ENCODE results near the gene WNT9A.

WNT9A gene

DNA sequence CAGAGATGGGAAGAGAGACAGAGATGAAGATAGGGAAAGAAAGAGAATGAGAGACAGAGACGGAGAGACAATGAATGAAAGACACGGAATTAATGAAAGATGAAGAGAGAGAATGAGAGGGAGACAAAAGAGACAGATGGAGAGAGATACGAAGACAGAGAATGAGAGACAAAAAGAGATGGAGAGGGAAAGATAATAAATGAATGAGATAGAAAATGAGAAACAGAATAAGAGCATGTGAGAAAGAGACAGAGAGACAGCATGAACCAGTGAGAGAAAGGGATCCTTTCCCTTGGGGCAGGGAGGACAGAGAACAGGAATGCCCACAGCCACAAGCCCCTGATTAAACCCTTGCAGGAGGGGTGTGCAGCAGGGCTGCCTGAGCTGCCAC is 5.3 kb upstream of the WNT9A start:
- DNase-seq: no peak

DNA sequence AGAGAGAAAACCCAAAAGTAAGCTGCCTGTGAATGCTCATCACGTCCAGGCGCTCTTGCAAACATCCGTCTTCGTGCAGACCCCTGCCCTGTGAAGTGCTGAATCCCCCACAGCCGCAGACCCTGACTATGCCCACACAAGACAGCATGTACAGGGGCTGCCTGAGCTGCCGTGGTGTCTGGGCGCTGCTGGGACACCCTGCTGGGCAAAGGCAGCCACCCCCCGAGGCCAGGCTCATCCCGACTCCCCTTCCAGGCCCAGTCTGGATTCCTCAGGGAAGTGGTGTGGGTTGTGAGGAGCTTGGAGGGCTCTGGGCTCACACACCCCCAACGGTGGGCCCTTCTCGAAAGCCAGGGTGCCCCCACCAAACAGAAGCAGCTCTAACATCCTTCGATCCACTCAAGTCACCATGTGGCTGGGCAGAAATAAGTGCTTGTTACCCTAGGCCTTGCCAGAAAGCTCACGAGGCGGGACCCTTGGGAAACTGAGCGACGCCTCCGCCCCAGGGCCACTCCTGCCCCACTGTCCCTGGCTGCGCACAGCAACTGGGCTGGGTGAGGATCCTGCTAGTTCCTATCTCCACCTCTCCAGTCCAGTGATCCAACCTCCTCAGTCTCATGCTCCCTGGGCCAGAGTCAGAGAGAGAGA is 4.8 kb upstream of the WNT9A start:
- DNase-seq: no peak

GRCh38 chr1:227951624-227952373 is 4.1 kb upstream of the WNT9A start:
- no peak for DNase-seq

DNA sequence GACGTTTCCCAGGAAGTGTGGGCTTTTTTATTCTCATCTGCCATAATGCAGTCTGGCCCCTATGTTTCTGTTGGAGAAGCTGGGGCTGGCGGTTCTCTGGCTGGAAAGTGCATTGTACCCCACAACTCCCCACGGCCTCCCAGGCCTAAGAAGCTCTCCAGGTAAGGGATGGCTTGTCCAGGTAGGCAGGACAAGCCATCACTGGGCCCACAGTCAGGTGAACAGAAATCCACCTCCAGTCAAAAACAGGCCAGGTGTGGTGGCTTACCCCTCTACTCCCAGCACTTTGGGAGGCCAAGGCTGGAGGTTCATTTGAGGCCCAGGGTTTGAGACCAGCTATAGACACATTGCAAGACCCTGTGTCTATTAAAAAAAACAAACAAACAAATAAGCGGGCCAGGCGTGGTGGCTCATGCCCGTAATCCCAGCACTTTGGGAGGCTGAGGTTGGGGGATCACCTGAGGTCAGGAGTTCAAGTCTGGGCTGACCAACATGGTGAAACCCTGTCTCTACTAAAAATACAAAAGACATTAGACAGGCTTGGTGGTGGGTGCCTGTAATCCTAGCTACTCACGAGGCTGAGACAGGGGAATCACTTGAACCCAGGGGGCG is 3.1 kb upstream of the WNT9A start:
- no peak for DNase-seq

DNA sequence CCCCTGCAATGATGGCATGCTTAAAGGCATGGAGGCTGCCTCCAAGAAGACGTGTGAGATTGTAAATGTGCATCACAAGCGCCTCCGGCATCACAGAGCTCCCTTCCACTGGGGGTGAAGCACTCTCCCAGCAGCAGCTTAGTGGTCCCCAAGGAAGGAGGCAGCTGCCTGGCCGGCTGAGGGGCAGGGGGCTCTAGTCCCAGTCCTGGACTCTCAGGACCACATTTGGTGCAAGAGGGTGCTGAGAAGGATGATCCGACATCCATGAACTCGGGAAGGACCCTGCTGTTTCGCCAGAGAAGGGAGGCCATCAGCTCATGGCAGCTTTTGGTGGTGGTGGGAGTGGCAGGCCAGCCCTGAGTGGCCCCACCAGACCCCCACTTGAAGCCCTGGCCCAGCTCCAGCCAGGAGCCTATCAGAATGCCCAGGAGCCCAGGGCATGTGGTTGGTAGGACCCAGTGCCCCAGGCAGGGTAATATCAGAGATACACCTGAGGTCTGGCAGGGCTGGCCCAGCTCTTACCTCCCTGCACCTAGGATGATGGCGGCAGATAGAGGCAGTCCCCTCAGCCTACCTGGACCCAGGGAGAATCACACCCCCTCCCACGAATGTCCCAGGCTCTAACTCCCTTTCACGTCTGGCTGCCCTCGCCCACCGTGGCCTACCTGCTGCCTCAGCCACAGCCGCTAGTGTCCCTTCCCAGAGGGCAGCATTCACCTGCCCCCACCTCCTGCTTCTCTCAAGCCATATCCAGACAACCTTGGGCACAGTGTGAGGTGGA is 2.4 kb upstream of the WNT9A start:
- DNase-seq: no peak

DNA sequence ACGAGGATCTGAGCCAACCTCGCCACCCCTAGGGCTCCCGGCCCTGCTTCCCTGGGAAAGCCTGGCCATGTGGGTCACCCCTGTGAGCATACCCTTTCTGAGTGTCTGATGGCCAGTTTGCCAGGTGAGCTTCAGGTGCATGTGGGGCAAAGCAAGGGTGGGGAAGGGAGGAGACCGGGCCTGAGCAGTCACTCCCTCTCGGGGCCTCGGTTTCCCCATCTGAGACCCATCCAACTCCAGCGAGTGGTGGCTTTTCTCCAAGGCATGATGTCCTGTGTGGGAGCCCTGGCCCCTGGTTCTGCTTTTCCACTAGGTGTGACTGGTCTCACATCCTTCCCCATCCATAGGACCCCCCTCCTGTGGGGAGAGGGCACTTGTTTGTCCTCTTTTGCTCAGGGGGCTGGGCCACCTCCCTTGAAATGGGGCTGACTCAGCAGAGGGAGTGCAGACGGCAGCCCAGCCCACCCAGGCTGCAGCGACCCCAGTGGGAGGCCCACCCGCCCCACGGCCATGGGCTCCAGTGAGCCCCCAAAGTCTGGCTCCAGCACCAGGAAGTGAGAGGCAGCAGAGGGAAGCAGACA is 1.7 kb upstream of the WNT9A start:
- DNase-seq: no peak

GRCh38 chr1:227948493-227949260 is 945 bp upstream of the WNT9A start:
- DNase-seq: no peak

GRCh38 chr1:227947386-227947675 is 401 bp downstream of the WNT9A start:
- DNase-seq: no peak

DNA sequence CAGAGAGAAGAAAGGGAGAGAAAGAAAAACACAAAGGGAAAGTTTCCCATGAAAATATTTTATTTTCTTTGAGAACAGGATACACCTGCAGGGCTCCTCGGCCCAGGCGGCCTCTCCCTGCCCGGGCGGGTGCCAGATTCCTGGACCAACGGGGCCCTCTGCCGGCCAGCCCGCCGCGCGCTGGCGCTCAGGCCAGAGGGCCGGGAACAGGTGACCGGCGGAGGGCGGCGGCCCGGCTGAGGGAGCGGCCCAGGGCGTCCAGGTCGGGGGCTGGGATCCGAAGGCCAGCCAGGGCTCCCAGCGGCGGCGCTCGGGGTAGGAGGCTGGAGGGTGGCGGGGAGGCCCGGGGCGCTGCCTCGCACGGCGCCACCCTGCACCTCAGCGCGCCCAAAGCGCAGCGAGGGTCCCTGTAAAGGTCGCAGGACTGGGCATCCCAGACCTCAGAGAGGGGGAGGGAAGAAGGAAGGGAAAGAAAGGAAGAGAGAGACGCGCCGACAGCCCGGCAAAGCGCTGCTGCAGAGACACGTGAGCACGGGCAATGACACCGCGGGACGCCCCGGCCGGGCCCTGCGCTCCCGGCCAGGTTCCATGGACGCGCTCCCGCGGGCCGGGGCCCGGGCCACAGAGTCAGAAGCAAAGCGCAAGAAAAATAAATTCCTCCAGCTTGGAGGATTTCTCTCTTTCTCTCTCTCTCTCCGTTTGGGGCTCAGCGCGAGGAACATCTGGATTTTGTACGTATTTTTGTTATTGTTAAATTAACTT is 927 bp downstream of the WNT9A start:
- DNase-seq: no peak

DNA sequence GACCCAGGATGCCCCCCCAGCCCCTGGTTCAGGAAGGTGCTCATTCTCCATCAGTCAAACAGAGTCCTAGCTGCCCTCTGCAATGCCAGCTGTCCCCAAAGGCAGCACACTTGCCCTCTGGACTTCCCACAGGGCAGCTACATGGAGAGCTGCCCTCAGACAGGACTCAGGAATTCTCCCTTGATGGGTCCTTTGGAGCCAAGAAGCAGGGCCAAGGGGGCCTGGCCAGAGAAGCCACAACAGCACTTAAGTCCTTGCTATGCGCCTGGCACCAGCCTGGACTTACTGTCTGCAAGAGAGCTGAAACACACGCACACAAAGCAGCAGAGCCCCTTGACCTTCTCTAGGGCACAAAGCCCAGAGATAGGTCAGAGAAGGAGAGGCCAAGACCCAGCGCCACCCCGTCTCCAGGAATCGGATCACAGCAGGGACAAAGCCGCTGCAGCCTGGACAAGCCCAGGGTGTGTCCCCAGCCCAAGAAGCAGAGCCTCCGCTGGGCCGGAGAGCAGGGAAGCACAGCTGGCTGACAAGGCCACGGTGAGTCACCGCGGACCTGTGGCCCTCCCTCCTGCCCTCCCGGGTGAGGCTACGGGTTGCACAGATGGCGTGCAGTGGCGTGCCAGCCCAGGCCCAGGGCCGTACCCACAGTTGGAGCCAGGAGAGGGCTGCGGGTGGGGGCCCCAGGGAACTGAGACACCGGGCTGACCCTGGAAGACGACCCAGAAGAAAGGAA is 1.7 kb downstream of the WNT9A start:
- DNase-seq: no peak

DNA sequence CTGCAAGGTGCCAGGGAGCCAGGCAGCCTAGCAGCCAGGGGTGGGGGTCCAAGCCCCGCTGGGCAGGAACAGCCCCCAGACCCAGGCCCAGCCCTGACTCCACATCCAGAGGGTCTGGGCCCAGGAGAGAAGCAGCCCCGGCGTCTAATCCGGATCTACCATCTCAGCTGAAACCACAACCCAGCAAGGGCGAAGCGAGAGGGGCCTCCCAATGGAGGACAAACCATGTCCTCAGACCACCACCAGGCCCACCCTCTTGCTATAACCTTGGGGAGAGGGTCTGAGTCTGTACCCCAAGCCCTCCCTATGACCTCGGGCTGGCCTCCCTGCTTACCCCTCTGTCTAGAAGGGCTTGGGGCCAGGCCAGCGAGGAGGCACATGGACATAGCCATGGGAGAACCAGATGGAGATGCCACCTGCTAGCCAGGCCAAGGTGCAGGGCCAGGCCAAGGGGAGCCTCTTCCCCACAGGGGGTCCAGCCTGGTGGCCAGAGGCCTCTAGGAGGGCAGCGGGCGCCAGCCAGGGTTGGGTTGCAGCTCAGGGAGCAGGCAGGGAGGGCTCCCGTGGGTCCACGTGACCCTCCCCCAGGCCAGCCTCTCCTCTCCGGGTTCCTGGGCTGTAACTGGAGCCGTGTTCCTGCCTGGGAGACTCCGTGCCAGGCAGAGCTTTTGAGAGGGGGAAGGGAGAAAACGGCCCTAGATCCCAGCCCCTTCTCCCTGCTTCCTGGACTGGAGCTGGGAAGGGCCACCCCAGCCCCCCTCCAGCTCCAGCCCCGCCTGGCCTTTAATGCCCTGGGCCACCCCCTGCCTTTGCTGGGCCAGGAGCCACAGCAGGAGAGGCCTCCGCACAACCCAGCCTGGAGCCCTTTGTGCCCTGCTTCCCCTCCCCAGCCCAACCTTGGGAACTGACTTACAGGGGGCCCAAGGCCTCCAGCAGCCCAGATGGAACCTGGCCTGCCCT is 2.5 kb downstream of the WNT9A start:
- no peak for DNase-seq

- DNase-seq: no peak
These were observed 3.4 kb downstream of the WNT9A start for GRCh38 chr1:227944090-227944930.

DNA sequence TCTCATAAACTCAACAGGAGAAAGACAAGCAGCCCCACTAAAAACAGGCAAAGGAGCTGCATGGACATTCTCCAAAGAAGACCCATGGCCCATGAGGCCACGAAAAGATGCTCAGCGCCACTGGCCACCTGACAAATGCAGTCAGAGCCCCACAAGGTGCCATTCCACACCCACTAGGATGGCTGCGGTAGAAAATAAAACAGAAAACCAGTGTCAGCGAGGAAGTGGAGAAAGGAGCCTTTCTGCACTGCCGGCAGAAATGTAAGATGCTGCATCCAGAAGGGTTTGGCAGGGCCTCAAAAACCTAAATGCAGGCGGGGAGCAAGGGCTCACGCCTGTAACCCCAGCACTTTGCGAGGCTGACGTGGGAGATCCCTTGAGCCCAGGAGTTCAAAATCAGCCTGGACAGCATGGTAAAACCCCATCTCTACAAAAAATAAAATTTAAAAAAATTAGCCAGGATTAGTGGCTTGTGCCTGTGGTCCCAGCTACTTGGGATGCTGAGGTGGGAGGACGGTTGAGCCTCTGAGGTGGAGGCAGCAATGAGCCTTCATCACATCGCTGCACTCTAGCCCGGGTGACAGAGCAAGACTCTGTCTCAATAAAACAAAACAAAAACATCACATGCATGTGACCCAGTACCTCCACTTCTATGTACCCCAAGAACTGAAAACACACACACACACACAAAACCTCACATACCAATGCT is 4.2 kb downstream of the WNT9A start:
- no peak for DNase-seq

DNA sequence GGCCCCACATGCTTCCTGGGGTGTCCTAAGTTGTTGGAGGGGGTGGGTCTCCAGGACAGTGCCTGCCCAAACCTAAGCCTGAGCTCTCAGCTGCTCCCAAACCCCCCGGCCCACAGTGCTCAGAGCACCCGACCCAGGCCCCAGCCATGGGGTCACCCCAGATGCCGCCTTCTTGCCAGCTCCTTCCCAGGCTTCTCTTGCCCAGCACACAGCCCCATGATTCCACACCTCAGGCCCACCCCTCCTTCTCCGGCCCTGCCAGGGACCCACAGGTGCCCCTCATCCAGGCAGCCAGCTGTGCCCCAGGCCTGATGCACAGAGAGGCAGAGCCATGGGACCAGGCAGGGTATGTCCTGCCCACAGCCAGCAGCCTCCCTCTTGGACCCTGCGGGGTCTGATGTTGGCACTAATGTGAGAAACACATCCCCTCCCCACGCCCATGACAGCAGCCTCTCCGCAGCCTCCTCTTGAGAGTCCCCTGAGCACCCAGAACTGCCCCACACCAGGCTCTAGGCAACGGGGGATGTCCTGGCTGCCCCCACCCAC is 4.9 kb downstream of the WNT9A start:
- DNase-seq: no peak

GRCh38 chr1:227942021-227942715 is 5.6 kb downstream of the WNT9A start:
- DNase-seq: no peak

DNA sequence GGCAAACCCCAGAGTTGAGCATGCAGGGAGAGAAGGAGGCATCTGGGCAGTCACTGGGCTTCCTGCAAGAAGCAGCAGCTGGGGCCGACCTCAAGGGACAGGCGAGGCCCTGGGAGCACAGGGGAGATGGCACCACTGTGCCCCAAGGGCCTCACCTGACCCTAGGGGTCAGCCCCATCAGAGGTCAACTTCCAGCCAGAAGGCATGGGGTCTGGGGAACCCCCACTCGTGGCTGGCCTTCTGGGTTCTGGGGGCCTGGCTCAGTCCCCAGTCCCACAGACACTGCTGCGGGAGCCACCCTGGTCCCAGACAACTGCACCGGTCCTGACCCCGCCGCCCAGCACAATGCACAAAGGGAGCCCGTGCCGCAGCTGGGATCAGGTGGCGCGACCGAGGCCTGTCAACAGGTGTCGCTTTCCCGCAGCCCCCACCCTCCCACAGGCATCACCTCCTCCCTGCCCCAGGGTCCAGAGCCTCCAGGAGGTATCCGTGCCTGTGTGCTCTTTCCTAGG is 6.2 kb downstream of the WNT9A start:
- DNase-seq: no peak

- no peak for DNase-seq
These were observed 6.9 kb downstream of the WNT9A start for GRCh38 chr1:227940791-227941241.
